ENCODE results near the gene RASGEF1B. TPM values are rescaled to one million over a fixed set of nuclear protein-coding genes. Genes with fewer than 3 reads are reported as not detected.
"Not testable (repeated sequence)": the region's sequence is repeated elsewhere in the genome, so short reads cannot be mapped to it uniquely, and the experiment has no call there.

The RASGEF1B gene
- polyA plus RNA-seq, 2 of the 4 experiments (the other 2 are of a cell fraction), result 0.16 TPM; not detected in 1

DNA sequence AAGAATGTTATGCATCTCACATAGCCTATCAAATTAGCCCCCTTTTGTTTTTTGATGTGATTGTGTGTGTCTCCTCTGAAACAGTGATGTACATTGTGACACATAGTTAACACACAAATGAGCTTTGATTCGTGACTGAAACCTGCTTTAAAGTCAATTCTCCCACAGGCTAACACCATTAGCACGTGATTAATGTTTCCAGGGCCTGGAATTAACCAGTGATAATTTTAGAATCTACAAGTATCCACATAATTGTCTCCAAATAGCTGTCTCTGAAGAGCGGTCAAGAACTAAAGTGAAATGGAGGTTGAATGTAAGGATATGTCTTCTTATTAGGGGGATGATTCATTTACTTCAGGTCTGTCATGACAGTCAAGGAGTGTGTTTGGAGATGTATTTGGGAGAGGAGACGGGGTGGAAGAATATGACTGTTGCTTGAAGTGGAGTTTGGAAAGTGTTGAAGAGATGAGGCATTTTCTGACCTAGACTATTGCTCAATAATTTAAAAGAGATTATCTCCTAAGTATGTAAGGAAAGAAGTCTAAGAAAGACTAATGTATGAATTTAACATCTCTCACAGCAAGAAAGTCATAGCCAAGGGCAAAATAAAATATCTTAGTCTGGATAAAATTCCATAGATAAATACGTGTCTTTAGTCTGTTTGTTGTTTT, 13.7 kb upstream of the RASGEF1B start (continued):
- no peak for TF ChIP-seq KDM5A (IDR thresholded peaks at IDR 0.05)
- no peak for TF ChIP-seq SREBF2 (IDR thresholded peaks at IDR 0.05)
- TF ChIP-seq, protein P1, sequence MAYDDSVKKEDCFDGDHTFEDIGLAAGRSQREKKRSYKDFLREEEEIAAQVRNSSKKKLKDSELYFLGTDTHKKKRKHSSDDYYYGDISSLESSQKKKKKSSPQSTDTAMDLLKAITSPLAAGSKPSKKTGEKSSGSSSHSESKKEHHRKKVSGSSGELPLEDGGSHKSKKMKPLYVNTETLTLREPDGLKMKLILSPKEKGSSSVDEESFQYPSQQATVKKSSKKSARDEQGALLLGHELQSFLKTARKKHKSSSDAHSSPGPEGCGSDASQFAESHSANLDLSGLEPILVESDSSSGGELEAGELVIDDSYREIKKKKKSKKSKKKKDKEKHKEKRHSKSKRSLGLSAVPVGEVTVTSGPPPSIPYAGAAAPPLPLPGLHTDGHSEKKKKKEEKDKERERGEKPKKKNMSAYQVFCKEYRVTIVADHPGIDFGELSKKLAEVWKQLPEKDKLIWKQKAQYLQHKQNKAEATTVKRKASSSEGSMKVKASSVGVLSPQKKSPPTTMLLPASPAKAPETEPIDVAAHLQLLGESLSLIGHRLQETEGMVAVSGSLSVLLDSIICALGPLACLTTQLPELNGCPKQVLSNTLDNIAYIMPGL (CRISPR knock-in tag; IDR thresholded peaks at IDR 0.05; ENCODE audit: borderline replicate concordance), result no peak
- TF ChIP-seq PHF8 (IDR thresholded peaks at IDR 0.05; ENCODE audit: borderline replicate concordance, low read depth), result no peak
- no peak for TF ChIP-seq GATA3 (IDR thresholded peaks at IDR 0.05; ENCODE audit: borderline replicate concordance)
- no peak for TF ChIP-seq FOSL2 (IDR thresholded peaks at IDR 0.05)
- no peak for TF ChIP-seq FOSL2 (CRISPR knock-in tag; IDR thresholded peaks at IDR 0.05)
- no peak for TF ChIP-seq TP53 (CRISPR knock-in tag; IDR thresholded peaks at IDR 0.05)
- TF ChIP-seq RFX5 (IDR thresholded peaks at IDR 0.05), result no peak
- no peak for TF ChIP-seq NR3C1 (IDR thresholded peaks at IDR 0.05)

DNA sequence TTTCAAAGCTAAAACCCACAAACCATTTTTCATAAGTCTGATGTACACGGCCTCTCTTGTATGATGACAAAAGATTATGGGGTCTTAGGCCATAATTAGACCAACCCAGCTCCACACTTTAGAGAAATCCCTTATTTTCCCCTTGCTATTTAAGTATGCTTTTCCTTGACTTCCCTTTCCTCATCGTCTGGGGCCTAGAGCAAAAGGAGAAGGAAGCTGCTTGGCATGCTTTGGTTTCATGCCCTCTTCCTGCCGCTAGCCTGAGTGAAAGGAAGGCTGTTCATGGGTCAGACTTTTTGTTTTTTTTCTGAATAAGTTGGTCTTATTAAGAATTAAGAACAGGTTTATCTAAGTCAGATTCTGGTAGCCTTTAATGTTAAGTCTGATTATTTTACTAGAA, 10.6 kb upstream of the RASGEF1B start:
- FAIRE-seq (no peak), ATAC-seq (no peak), DNase-seq (ENCODE audit: low read depth in 1 of 2, low spot score in 1 of 2) (no peak)
- Histone ChIP-seq H3K4me3 (no peak overlapping the region), H3K9me3 (no peaks in the 10 kb centered on the region), H3K4me1 (no peaks in the 10 kb centered on the region), H3K27ac (no peak overlapping the region), H3K4me2 (no peak overlapping the region)
- POLR2A ChIA-PET, result no interaction called here
- no peak for TF ChIP-seq RARB (CRISPR knock-in tag; IDR thresholded peaks at IDR 0.05)
- no peak for TF ChIP-seq CHD4 (IDR thresholded peaks at IDR 0.05; ENCODE audit: borderline replicate concordance)
- TF ChIP-seq PHF8 (IDR thresholded peaks at IDR 0.05; ENCODE audit: borderline replicate concordance, low read depth), result no peak
- TF ChIP-seq HDAC2 (IDR thresholded peaks at IDR 0.05), result no peak
- TF ChIP-seq HOXB13 (CRISPR knock-in tag; IDR thresholded peaks at IDR 0.05; ENCODE audit: low read depth), result no peak
- no peak for TF ChIP-seq JUNB (IDR thresholded peaks at IDR 0.05)
- TF ChIP-seq MYC (IDR thresholded peaks at IDR 0.05; ENCODE audit: borderline replicate concordance, low read length), result no peak
- no peak for TF ChIP-seq ZFP36 (IDR thresholded peaks at IDR 0.05; ENCODE audit: borderline replicate concordance, partially characterized antibody)
- no peak for TF ChIP-seq JUN (IDR thresholded peaks at IDR 0.05)
- TF ChIP-seq, protein P2, sequence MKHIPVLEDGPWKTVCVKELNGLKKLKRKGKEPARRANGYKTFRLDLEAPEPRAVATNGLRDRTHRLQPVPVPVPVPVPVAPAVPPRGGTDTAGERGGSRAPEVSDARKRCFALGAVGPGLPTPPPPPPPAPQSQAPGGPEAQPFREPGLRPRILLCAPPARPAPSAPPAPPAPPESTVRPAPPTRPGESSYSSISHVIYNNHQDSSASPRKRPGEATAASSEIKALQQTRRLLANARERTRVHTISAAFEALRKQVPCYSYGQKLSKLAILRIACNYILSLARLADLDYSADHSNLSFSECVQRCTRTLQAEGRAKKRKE (CRISPR knock-in tag; IDR thresholded peaks at IDR 0.05; ENCODE audit: low read depth), result no peak
- no peak for TF ChIP-seq GATA3 (IDR thresholded peaks at IDR 0.05; ENCODE audit: borderline replicate concordance)
- no peak for TF ChIP-seq ZSCAN20 (CRISPR knock-in tag; IDR thresholded peaks at IDR 0.05)
- no peak for TF ChIP-seq SREBF2 (IDR thresholded peaks at IDR 0.05)
- CTCF ChIA-PET, result no interaction called here
- 38% methylated on average over 3 of the region's 3 CpGs for WGBS (ENCODE audit: missing lambda C conversion rate)

DNA sequence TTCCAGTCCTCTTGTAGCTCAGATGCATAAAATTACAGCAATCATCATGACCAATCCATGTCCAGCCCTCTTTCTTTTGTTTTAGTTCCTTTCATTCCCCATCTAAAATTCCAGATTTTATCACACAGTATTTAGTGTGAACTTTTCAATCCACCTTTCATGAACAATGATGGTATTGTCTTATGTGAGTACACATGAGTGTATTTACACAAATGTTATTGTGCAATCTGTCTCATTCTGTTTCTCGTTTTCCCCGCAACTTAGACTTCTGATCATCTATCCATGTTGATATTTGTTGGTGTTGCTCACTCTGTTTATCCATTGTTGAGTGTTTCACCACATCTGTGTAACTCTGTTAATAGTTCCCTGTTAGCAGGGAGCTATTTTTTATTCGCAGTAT, 9.4 kb upstream of the RASGEF1B start:
- Histone ChIP-seq H3K4me1 (no peaks in the 10 kb centered on the region), H3K27ac (no peak overlapping the region), H3K4me3 (no peak overlapping the region), H3K9me3 (no peaks in the 10 kb centered on the region), H3K4me2 (no peak overlapping the region)
- POLR2A ChIA-PET, result no interaction called here
- 32% methylated on average over 3 of the region's 3 CpGs for WGBS (ENCODE audit: missing lambda C conversion rate)
- CTCF ChIA-PET, result no interaction called here
- no peak for FAIRE-seq
- no peak for DNase-seq (ENCODE audit: low read depth in 1 of 2, low spot score in 1 of 2)
- no peak for ATAC-seq
- TF ChIP-seq, protein P3, sequence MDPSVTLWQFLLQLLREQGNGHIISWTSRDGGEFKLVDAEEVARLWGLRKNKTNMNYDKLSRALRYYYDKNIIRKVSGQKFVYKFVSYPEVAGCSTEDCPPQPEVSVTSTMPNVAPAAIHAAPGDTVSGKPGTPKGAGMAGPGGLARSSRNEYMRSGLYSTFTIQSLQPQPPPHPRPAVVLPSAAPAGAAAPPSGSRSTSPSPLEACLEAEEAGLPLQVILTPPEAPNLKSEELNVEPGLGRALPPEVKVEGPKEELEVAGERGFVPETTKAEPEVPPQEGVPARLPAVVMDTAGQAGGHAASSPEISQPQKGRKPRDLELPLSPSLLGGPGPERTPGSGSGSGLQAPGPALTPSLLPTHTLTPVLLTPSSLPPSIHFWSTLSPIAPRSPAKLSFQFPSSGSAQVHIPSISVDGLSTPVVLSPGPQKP (IDR thresholded peaks at IDR 0.05; ENCODE audit: low read depth, low read length), result no peak
- TF ChIP-seq CBX2 (IDR thresholded peaks at IDR 0.05; ENCODE audit: borderline replicate concordance, low read depth) (no peak), CBX8 (IDR thresholded peaks at IDR 0.05) (no peak), CEBPB (IDR thresholded peaks at IDR 0.05) (no peak), PHF8 (IDR thresholded peaks at IDR 0.05; ENCODE audit: borderline replicate concordance, low read depth) (no peak), HDAC2 (IDR thresholded peaks at IDR 0.05) (no peak), RAD21 (conservative IDR thresholded peaks at IDR 0.05 in 1 of 2, IDR thresholded peaks at IDR 0.05 in 1 of 2) (no peak), NPAS2 (CRISPR knock-in tag; IDR thresholded peaks at IDR 0.05; ENCODE audit: borderline replicate concordance) (no peak), SMC3 (IDR thresholded peaks at IDR 0.05) (no peak), FOSB (CRISPR knock-in tag; IDR thresholded peaks at IDR 0.05) (no peak), EHMT2 (IDR thresholded peaks at IDR 0.05; ENCODE audit: low read depth) (no peak)
- TF ChIP-seq, protein P4, sequence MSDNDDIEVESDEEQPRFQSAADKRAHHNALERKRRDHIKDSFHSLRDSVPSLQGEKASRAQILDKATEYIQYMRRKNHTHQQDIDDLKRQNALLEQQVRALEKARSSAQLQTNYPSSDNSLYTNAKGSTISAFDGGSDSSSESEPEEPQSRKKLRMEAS (IDR thresholded peaks at IDR 0.05), result no peak

DNA sequence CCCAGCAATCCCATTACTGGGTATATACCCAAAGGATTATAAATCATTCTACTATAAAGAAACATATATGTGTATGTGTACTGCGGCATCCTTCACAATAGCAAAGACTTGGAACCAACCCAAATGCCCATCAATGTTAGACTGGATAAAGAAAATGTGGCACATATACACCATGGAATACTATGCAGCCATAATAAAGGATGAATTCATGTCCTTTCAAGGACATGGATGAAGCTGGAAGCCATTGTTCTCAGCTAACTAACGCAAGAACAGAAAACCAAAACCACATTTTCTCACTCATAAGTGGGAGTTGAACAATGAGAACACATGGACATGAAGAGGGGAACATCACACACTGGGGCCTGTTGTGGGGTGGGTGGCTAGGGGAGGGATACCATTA, 7.9 kb upstream of the RASGEF1B start:
- 4% methylated on average over 2 of the region's 2 CpGs for WGBS (ENCODE audit: missing lambda C conversion rate)
- ATAC-seq; H3K4me1 ChIP-seq; POLR2A ChIA-PET; FAIRE-seq; CTCF ChIA-PET; H3K9me3 ChIP-seq; H3K4me2 ChIP-seq; H3K4me3 ChIP-seq; H3K27ac ChIP-seq; DNase-seq (ENCODE audit: low read depth in 1 of 2, low spot score in 1 of 2): not testable (repeated sequence)

Data from A549 (cell line).